ENCODE data around the gene TM4SF20.
A peak's percentile ranks its signal among the peaks of the same experiment; 100 is the strongest.

TM4SF20 gene

DNA sequence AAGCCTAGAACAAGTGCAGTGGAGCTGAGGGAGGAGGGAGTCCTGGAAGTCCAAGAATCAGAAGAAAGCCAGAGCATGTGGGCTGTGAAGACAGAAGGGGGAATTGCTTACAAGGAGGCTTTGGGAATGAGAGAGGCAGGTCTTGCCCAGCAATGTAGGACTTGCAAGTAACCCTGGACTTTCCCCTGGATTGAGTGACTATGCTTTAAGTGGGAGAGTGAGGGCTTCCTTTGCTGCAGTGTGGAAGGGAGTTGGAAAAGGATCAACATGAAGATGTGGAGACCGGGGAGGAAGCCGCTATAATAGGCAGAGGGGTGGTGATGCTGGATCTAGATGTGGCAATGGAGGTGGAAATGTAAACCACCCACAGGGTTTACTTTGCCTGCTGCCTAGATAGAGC, 22.4 kb upstream of the TM4SF20 start:
- no peak overlapping the region for H3K4me3 ChIP-seq (ENCODE audit: low read length)
- peak; percentile 15 for DNase-seq (ENCODE audit: low read depth)
- TF ChIP-seq, protein P1, sequence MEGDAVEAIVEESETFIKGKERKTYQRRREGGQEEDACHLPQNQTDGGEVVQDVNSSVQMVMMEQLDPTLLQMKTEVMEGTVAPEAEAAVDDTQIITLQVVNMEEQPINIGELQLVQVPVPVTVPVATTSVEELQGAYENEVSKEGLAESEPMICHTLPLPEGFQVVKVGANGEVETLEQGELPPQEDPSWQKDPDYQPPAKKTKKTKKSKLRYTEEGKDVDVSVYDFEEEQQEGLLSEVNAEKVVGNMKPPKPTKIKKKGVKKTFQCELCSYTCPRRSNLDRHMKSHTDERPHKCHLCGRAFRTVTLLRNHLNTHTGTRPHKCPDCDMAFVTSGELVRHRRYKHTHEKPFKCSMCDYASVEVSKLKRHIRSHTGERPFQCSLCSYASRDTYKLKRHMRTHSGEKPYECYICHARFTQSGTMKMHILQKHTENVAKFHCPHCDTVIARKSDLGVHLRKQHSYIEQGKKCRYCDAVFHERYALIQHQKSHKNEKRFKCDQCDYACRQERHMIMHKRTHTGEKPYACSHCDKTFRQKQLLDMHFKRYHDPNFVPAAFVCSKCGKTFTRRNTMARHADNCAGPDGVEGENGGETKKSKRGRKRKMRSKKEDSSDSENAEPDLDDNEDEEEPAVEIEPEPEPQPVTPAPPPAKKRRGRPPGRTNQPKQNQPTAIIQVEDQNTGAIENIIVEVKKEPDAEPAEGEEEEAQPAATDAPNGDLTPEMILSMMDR (IDR thresholded peaks at IDR 0.05; ENCODE audit: insufficient read depth, low read depth, low read length, missing control alignments) = no peak

DNA sequence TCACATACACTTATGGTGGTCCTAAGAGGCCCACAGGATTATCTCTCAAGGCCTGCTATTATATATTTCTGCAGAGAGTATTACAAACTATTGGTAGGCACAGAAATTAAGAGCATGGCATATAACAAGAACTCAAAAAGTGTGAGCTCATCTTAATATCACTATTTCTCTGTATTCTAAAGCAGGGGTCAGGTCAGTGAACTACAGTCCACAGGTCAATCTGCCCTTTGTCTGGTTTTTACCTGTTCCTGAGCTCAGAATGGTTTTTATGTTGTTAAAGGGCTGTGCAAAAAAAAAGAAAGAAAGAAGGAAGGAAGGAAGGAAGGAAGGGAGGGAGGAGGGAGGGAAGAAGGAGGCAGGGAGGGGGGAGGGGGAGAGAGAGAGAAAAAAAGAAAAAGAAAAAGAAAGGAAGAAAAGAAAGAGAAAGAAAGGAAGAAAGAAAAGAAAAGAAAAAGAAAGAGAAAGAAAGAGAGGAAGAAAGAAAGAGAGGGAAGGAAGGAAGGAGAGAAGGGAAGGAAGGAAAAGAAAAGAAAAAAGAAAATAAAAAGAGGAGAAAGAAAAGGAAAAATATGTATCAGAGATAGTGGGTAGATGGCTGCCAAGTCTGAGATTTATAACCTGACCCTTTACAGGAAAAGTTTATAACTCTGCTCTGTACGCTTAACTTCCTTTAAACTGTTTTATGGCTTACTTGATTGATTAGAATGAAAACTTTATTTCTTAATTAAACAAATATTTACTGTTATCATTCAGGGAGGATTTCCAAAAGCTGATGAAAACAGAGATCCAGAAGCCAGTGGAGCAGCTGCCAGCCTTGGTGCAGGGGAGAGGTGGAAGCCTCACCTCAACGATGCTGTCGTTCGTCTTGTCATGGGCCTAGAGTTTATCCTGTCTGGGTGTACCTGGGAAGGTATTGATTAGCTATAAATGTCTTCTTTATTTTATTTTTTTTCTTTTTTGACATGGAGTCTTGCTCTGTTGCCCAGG, 19.9 kb upstream of the TM4SF20 start:
- TF ChIP-seq, protein P1 (IDR thresholded peaks at IDR 0.05; ENCODE audit: insufficient read depth, low read depth, low read length, missing control alignments) = no peak
- no peak overlapping the region for H3K4me3 ChIP-seq (ENCODE audit: low read length)
- DNase-seq (ENCODE audit: low read depth) = no peak

DNA sequence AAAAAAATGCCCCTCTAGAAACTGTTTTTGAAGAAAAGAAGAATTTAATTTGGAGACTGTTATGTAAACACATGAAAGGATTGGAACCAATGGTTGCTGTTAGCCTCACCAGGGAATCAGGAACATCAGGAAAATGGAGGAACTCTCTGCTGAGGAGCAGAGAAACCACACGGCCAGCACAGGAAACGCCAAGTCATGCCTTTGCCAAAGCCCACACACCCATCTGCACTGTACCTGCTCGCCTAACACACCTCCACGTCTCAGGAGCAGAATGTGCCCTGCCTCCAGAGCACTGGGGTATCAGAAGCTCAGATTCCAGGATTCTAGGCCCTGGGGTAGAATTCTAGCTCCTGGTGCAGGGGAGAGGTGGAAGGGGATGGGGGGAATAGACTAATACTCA, 18.5 kb upstream of the TM4SF20 start:
- TF ChIP-seq, protein P1 (IDR thresholded peaks at IDR 0.05; ENCODE audit: insufficient read depth, low read depth, low read length, missing control alignments) = no peak
- H3K4me3 ChIP-seq (ENCODE audit: low read length) = no peak overlapping the region
- peak; percentile 56 for DNase-seq (ENCODE audit: low read depth)

DNA sequence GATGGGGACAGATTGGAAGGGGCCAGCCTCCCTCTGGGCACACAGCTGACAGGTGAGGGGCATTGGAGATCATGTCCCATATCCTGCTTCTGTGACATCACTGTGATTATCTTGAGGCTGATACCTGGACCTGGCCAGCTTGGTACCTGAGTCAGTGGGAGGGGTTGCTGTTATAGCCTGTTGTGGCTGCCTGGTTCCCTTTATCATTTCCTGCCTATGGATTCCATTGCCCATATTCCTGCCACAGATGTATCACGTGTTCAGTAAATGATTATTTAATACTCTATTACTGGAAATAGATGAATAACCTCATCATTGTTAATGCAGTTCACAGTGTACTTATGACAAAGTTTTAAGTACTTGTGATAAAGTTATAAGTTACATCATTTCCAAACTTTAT, 16.4 kb upstream of the TM4SF20 start:
- TF ChIP-seq, protein P1 (IDR thresholded peaks at IDR 0.05; ENCODE audit: insufficient read depth, low read depth, low read length, missing control alignments) = no peak
- H3K4me3 ChIP-seq (ENCODE audit: low read length) = no peak overlapping the region
- DNase-seq (ENCODE audit: low read depth) = peak; percentile 86

DNA sequence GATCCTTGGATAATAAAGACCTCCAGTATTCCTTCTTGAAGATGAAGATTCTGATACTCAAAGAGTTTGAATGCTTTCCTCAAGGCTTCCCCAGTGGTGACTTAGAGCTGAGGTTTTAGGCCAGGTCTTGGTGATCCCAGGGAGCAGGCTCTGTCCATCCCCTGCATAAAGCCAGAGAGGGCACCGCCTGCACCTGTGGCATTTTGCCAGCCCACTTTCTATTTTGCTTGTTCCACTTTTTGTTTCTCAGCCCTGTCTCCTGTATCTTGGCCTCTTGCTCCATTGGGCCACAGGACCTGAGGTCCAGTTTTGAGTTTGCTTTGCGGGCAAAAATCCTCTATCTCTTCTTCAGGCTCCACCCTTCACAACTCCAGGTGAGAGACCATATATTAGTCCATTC, 15.3 kb upstream of the TM4SF20 start:
- TF ChIP-seq, protein P1 (IDR thresholded peaks at IDR 0.05; ENCODE audit: insufficient read depth, low read depth, low read length, missing control alignments) = no peak
- DNase-seq (ENCODE audit: low read depth) = no peak
- no peak overlapping the region for H3K4me3 ChIP-seq (ENCODE audit: low read length)

DNA sequence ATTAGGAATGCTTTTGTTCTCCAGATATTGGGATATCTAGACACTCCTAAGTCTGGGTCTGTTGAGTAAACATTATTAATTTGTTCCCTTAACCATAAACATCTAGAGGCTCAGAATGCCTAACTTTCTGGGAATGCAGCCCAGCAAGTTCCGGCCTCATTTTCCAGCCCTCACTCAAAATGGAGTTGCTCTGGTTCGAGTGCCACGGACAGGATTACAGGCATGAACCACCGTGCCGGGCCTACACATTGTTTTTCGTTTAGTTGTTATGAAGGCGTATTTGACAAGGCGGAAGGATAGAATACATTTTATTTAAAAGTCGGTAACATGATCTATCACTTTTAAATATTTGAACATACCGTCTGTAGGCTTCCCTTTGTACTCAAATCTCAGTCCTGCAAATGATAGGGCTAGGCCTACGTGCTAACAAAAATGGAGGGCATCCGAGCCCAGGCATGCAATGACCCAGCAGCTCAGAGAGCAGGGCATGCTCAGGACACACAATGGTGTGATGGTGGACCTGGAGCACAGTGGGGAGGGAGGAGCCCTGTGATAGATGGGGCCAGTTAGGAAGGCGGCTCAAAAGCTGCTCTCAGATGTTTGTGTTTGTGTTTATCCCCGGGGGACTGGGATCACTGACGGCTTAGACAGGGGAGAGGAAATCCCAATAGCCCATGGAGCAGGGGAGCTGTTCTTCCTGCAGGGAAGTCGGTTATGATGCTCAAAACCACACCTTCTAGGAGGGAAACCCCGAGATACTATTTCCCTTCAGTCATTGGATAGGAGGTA, 11.6 kb upstream of the TM4SF20 start:
- TF ChIP-seq, protein P1 (IDR thresholded peaks at IDR 0.05; ENCODE audit: insufficient read depth, low read depth, low read length, missing control alignments) = no peak
- no peak overlapping the region for H3K4me3 ChIP-seq (ENCODE audit: low read length)
- DNase-seq (ENCODE audit: low read depth) = no peak
